Breast epithelium (tissue), 4 donors: Measurements from ENCODE around the gene SGPL1. TPM values are rescaled to one million over a fixed set of nuclear protein-coding genes. Genes with fewer than 3 reads are reported as not detected.

ENCODE experiments used
- DNase-seq, 2 donors: peaks; one replicate each; pipeline ENCODE4 v3.0.0-alpha.2; 2019; ENCODE audit warnings: low spot score in 2 of 2
- H3K27ac ChIP-seq, 2 donors: fragments of 200-600 bp; sonication (generic) in 1 of 2; one replicate each; pipeline ENCODE4 v1.5.1; 2016 to 2019; ENCODE audit warnings: mild to moderate bottlenecking in 1 of 2
- H3K27me3 ChIP-seq, 2 donors: fragments of 200-600 bp; sonication (generic) in 1 of 2; one replicate each; pipeline versions ENCODE4 v1.5.1 to v1.6.0; 2017 to 2019; ENCODE audit warnings: control low read depth in 1 of 2, mild to moderate bottlenecking in 1 of 2
- H3K36me3 ChIP-seq: fragments of 200-600 bp; one replicate; pipeline ENCODE4 v1.5.1; 2019
- H3K4me1 ChIP-seq, 2 donors: fragments of 200-600 bp; sonication (generic); one replicate each; pipeline ENCODE4 v1.5.1; 2016 to 2019; ENCODE audit warnings: control low read depth in 1 of 2
- H3K4me3 ChIP-seq, 3 donors: fragments of 200-600 bp; sonication (generic); 1 replicate in 2 of 3; 2 replicates in 1 of 3; pipeline ENCODE4 v1.5.1; 2016 to 2019; ENCODE audit warnings: mild to moderate bottlenecking in 3 of 3, moderate library complexity in 2 of 3
- H3K9me3 ChIP-seq, 2 donors: fragments of 200-600 bp; sonication (generic) in 1 of 2; one replicate each; pipeline ENCODE4 v1.5.1; 2016 to 2019; ENCODE audit warnings: control low read depth in 1 of 2
- POLR2A ChIP-seq: fragments of 450-650 bp; IDR thresholded peaks from one replicate; pipeline ENCODE4 v1.6.1; 2016; ENCODE audit warnings: antibody characterized with exemption, mild to moderate bottlenecking, moderate library complexity
- POLR2AphosphoS5 ChIP-seq, 3 donors: sonication (generic); formaldehyde crosslinking; IDR thresholded peaks; one replicate each; pipeline ENCODE4 v1.6.1; 2017; ENCODE audit warnings: antibody characterized with exemption in 3 of 3
- intact Hi-C: fragments of 100-400 bp; cut with DNase I; formaldehyde crosslinking; loops from one replicate; pipeline ENCODE4 v1.15.1; 2023; ENCODE audit warnings: low total_unique reads
- total RNA-seq, 3 donors: library from RNA; depleted of rRNA; stranded (reverse); fragments of >200 nt; gene quantifications; one replicate each; pipeline ENCODE4 v1.1.0, GENCODE V29; 2016
- TF ChIP-seq, protein P1 (sequence below), 3 donors: fragments of 450-650 bp; IDR thresholded peaks; one replicate each; pipeline ENCODE4 v1.5.1; 2016 to 2017; ENCODE audit warnings: antibody characterized with exemption in 3 of 3, mild to moderate bottlenecking in 3 of 3, moderate library complexity in 3 of 3

Gene SGPL1
- total RNA-seq, 3 donors from 2014 or later = 31.0 to 52.2 (median 36.4) TPM

GRCh38 chr10:70921285-70921684 is 105.5 kb downstream of the SGPL1 start:
- Histone ChIP-seq H3K4me1 (no peaks in the 10 kb centered on the region), H3K9me3 (no peaks in the 10 kb centered on the region), H3K27ac (no peak overlapping the region), H3K4me3 (no peak overlapping the region), H3K27me3 (no peaks in the 10 kb centered on the region), H3K36me3 (no peaks in the 10 kb centered on the region)
- no peak for TF ChIP-seq POLR2A
- no peak for TF ChIP-seq POLR2AphosphoS5 (IDR thresholded peaks at IDR 0.05)
- TF ChIP-seq, protein P1, sequence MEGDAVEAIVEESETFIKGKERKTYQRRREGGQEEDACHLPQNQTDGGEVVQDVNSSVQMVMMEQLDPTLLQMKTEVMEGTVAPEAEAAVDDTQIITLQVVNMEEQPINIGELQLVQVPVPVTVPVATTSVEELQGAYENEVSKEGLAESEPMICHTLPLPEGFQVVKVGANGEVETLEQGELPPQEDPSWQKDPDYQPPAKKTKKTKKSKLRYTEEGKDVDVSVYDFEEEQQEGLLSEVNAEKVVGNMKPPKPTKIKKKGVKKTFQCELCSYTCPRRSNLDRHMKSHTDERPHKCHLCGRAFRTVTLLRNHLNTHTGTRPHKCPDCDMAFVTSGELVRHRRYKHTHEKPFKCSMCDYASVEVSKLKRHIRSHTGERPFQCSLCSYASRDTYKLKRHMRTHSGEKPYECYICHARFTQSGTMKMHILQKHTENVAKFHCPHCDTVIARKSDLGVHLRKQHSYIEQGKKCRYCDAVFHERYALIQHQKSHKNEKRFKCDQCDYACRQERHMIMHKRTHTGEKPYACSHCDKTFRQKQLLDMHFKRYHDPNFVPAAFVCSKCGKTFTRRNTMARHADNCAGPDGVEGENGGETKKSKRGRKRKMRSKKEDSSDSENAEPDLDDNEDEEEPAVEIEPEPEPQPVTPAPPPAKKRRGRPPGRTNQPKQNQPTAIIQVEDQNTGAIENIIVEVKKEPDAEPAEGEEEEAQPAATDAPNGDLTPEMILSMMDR (IDR thresholded peaks at IDR 0.05) = no peak
- intact Hi-C loops = no loop called here
- no peak for DNase-seq

GRCh38 chr10:70923696-70924095 is 107.9 kb downstream of the SGPL1 start:
- DNase-seq = no peak
- intact Hi-C loops = no loop called here
- no peaks in the 10 kb centered on the region for H3K9me3 ChIP-seq
- H3K4me1 ChIP-seq = no peaks in the 10 kb centered on the region
- H3K4me3 ChIP-seq = no peak overlapping the region
- TF ChIP-seq POLR2AphosphoS5 (IDR thresholded peaks at IDR 0.05) = no peak
- no peaks in the 10 kb centered on the region for H3K36me3 ChIP-seq
- H3K27me3 ChIP-seq = no peaks in the 10 kb centered on the region
- no peak overlapping the region for H3K27ac ChIP-seq

- no peaks in the 10 kb centered on the region for H3K36me3 ChIP-seq
- TF ChIP-seq, protein P1 (IDR thresholded peaks at IDR 0.05) = peak; percentile 62 to 85 (median 85)
- no peak for TF ChIP-seq POLR2AphosphoS5 (IDR thresholded peaks at IDR 0.05)
- no peak for TF ChIP-seq POLR2A
- no peaks in the 10 kb centered on the region for H3K4me1 ChIP-seq
- H3K27me3 ChIP-seq = no peaks in the 10 kb centered on the region
- no peak overlapping the region for H3K27ac ChIP-seq
- peak in 1 of 2 donors; percentile 26 for DNase-seq
- no peak overlapping the region for H3K4me3 ChIP-seq
- H3K9me3 ChIP-seq = no peaks in the 10 kb centered on the region
- intact Hi-C loops = no loop called here
Measured at GRCh38 chr10:70925377-70926225, 109.9 kb downstream of the SGPL1 start.

GRCh38 chr10:70926226-70927000 is 110.7 kb downstream of the SGPL1 start:
- Histone ChIP-seq H3K9me3 (no peaks in the 10 kb centered on the region), H3K4me3 (no peak overlapping the region), H3K27ac (no peak overlapping the region), H3K36me3 (no peaks in the 10 kb centered on the region), H3K27me3 (no peaks in the 10 kb centered on the region), H3K4me1 (no peaks in the 10 kb centered on the region)
- no peak for DNase-seq
- intact Hi-C loops = no loop called here
- TF ChIP-seq, protein P1 (IDR thresholded peaks at IDR 0.05) = no peak
- TF ChIP-seq POLR2A (no peak), POLR2AphosphoS5 (IDR thresholded peaks at IDR 0.05) (no peak)

DNA sequence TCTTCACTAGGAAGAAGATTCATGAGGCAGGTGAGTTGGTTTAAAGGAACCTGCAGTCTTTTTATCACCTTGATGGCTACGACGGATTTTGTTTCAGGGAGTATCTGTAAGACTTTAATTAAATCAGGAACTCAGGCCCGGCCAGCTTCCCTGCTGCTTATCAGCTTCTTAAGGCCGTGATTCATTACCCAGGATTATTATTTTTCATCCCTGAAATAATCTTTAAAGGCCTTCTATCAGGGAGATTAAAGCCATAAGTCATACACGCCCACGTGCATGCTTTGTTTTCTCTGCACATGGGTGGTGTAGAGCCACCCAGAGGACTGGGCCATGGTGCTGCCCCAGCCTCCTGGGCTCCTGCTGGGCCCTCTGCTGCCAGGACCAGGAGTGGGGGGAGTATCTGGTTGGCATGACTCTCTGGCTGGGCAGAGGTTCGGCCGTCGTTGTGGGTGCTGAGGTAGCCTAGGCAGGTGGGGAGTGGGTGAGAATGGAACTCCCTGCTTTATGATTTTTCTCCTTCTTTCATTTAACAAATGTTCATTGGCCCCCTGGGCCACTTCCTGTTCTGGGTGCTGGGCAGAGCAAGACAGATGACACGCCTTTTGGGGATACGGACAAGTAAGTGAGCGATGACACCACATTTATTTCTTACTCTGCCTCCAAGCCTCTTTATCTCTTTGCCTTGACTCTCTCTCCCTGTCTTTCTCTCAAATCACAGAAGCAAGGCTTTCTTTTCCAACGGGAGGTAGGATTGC is 111.6 kb downstream of the SGPL1 start:
- Histone ChIP-seq H3K4me3 (no peak overlapping the region), H3K36me3 (no peaks in the 10 kb centered on the region), H3K27me3 (no peaks in the 10 kb centered on the region), H3K9me3 (no peaks in the 10 kb centered on the region), H3K27ac (no peak overlapping the region), H3K4me1 (no peaks in the 10 kb centered on the region)
- no peak for DNase-seq
- TF ChIP-seq POLR2A (no peak), POLR2AphosphoS5 (IDR thresholded peaks at IDR 0.05) (no peak)
- intact Hi-C loops = no loop called here
